H9 (cell line): Measurements from ENCODE around the gene ACACA. TPM values are rescaled to one million over a fixed set of nuclear protein-coding genes. Genes with fewer than 3 reads are reported as not detected.
A peak's percentile ranks its signal among the peaks of the same experiment; 100 is the strongest.

Experiments used
- DNase-seq: peaks from one replicate; pipeline ENCODE4 v3.0.0-alpha.2; 2017
- H2AFZ ChIP-seq: one replicate; pipeline ENCODE4 v1.6.1; 2013; ENCODE audit warnings: mild to moderate bottlenecking, low read length, control low read depth, moderate library complexity
- H2AK5ac ChIP-seq: 2 replicates; pipeline ENCODE4 v1.6.1; 2013; ENCODE audit warnings: low read length, control low read depth, mixed read lengths; ENCODE audit not compliant: insufficient read length
- H2BK120ac ChIP-seq: one replicate; pipeline ENCODE4 v1.6.1; 2013; ENCODE audit warnings: low read depth, mild to moderate bottlenecking, low read length, control low read depth, inconsistent platforms; ENCODE audit not compliant: poor library complexity, severe bottlenecking
- H2BK12ac ChIP-seq: 2 replicates; pipeline ENCODE4 v1.6.1; 2013; ENCODE audit warnings: low read length, control low read depth, mixed read lengths, low read depth; ENCODE audit not compliant: insufficient read length
- H2BK15ac ChIP-seq: 2 replicates; pipeline ENCODE4 v1.6.1; 2013; ENCODE audit warnings: low read depth, low read length, control low read depth
- H2BK20ac ChIP-seq: one replicate; pipeline ENCODE4 v1.6.1; 2013; ENCODE audit warnings: low read depth, mild to moderate bottlenecking, low read length, control low read depth, inconsistent platforms; ENCODE audit not compliant: poor library complexity, severe bottlenecking
- H2BK5ac ChIP-seq: 2 replicates; pipeline ENCODE4 v1.6.1; 2013; ENCODE audit warnings: low read length, control low read depth, mixed read lengths; ENCODE audit not compliant: insufficient read length
- H3K14ac ChIP-seq: 2 replicates; pipeline ENCODE4 v1.6.1; 2013; ENCODE audit warnings: low read length, control low read depth; ENCODE audit not compliant: insufficient read depth
- H3K18ac ChIP-seq: 2 replicates; pipeline ENCODE4 v1.6.1; 2013; ENCODE audit warnings: low read depth, mild to moderate bottlenecking, mixed read lengths, low read length, control low read depth; ENCODE audit not compliant: insufficient read length
- H3K23ac ChIP-seq: 2 replicates; pipeline ENCODE4 v1.6.1; 2013; ENCODE audit warnings: low read length, control low read depth, mixed read lengths, low read depth; ENCODE audit not compliant: insufficient read length
- H3K23me2 ChIP-seq: 2 replicates; pipeline ENCODE4 v1.6.1; 2013; ENCODE audit warnings: low read depth, mild to moderate bottlenecking, mixed read lengths, low read length, control low read depth; ENCODE audit not compliant: insufficient read length, poor library complexity, severe bottlenecking
- H3K27ac ChIP-seq: 2 replicates; pipeline ENCODE4 v1.5.1; 2013; ENCODE audit warnings: low read length, control low read depth, mixed read lengths, low read depth; ENCODE audit not compliant: insufficient read length
- H3K27me3 ChIP-seq: 2 replicates; pipeline ENCODE4 v1.6.1; 2013; ENCODE audit warnings: low read length, control low read depth, inconsistent platforms; ENCODE audit not compliant: insufficient read depth
- H3K4ac ChIP-seq: 2 replicates; pipeline ENCODE4 v1.6.1; 2013; ENCODE audit warnings: low read depth, mild to moderate bottlenecking, control low read depth, inconsistent platforms, low read length, moderate library complexity
- H3K4me1 ChIP-seq: 2 replicates; pipeline ENCODE4 v1.6.1; 2013; ENCODE audit warnings: low read length, control low read depth, inconsistent platforms; ENCODE audit not compliant: insufficient read depth
- H3K4me2 ChIP-seq: 2 replicates; pipeline ENCODE4 v1.6.1; 2013; ENCODE audit warnings: low read length, control low read depth, mixed read lengths; ENCODE audit not compliant: insufficient read length, insufficient read depth
- H3K56ac ChIP-seq: 2 replicates; pipeline ENCODE4 v1.6.1; 2013; ENCODE audit warnings: low read depth, mild to moderate bottlenecking, mixed read lengths, low read length, control low read depth; ENCODE audit not compliant: insufficient read length
- H3K79me1 ChIP-seq: 2 replicates; pipeline ENCODE4 v1.6.1; 2013; ENCODE audit warnings: low read depth, mild to moderate bottlenecking, moderate library complexity, low read length, control low read depth, inconsistent platforms; ENCODE audit not compliant: insufficient read depth, poor library complexity, severe bottlenecking
- H3K79me2 ChIP-seq: 2 replicates; pipeline ENCODE4 v1.6.1; 2013; ENCODE audit warnings: low read length, control low read depth, inconsistent platforms; ENCODE audit not compliant: insufficient read depth
- H3K9ac ChIP-seq: 2 replicates; pipeline ENCODE4 v1.6.1; 2013; ENCODE audit warnings: low read length, control low read depth, mixed read lengths; ENCODE audit not compliant: insufficient read length; ENCODE audit errors: extremely low read depth
- H3K9me3 ChIP-seq: one replicate; pipeline ENCODE4 v1.6.1; 2013; ENCODE audit warnings: low read depth, low read length, inconsistent platforms; ENCODE audit not compliant: control insufficient read depth
- H3T11ph ChIP-seq: one replicate; pipeline ENCODE4 v1.6.1; 2013; ENCODE audit warnings: mild to moderate bottlenecking, low read length, control low read depth, inconsistent platforms
- H4K20me1 ChIP-seq: one replicate; pipeline ENCODE4 v1.6.1; 2013; ENCODE audit not compliant: control insufficient read depth, insufficient read length, insufficient read depth
- H4K5ac ChIP-seq: 2 replicates; pipeline ENCODE4 v1.6.1; 2013; ENCODE audit warnings: low read depth, mild to moderate bottlenecking, mixed read lengths, low read length, control low read depth; ENCODE audit not compliant: insufficient read length
- H4K8ac ChIP-seq: replicated peaks from 2 replicates; pipeline ENCODE4 v1.6.1; 2013; ENCODE audit warnings: low read length, control low read depth, mixed read lengths, low read depth; ENCODE audit not compliant: insufficient read length
- H4K91ac ChIP-seq: 2 replicates; pipeline ENCODE4 v1.6.1; 2013; ENCODE audit warnings: low read depth, mild to moderate bottlenecking, moderate library complexity, mixed read lengths, low read length, control low read depth; ENCODE audit not compliant: insufficient read length
- H3K27ac Mint-ChIP-seq, 3 experiments: 2 replicates in 2 of 3; 3 replicates in 1 of 3; pipeline ENCODE4 v1.8.0; 2020 to 2021; ENCODE audit warnings: mixed read lengths in 3 of 3, mild to moderate bottlenecking in 1 of 3, moderate library complexity in 1 of 3
- H3K27me3 Mint-ChIP-seq: 2 replicates; pipeline ENCODE4 v1.8.0; 2021; ENCODE audit warnings: low read depth, mild to moderate bottlenecking, moderate library complexity, mixed read lengths
- H3K36me3 Mint-ChIP-seq, 3 experiments: 2 replicates in 2 of 3; 3 replicates in 1 of 3; pipeline ENCODE4 v1.8.0; 2020 to 2021; ENCODE audit warnings: low read depth in 3 of 3, mixed read lengths in 3 of 3; ENCODE audit not compliant: insufficient read depth in 1 of 3
- H3K4me1 Mint-ChIP-seq, 2 experiments: 2 replicates each; pipeline ENCODE4 v1.8.0; 2020; ENCODE audit warnings: mixed read lengths in 2 of 2
- H3K4me3 Mint-ChIP-seq, 2 experiments: 2 replicates in 1 of 2; 3 replicates in 1 of 2; pipeline ENCODE4 v1.8.0; 2020 to 2021; ENCODE audit warnings: mild to moderate bottlenecking in 2 of 2, mixed read lengths in 2 of 2, moderate library complexity in 1 of 2
- H3K9me3 Mint-ChIP-seq, 2 experiments: 2 replicates in 1 of 2; 3 replicates in 1 of 2; pipeline ENCODE4 v1.8.0; 2020; ENCODE audit warnings: mild to moderate bottlenecking in 2 of 2, mixed read lengths in 2 of 2, moderate library complexity in 1 of 2
- WGBS: extraction: QIAGEN DNeasy Blood & Tissue Kit; methylation state at CpG from one replicate; pipeline ENCODE4 v1.1.7; 2013; ENCODE audit warnings: missing lambda C conversion rate, low lambda C conversion rate, mixed read lengths; ENCODE audit not compliant: insufficient read length; ENCODE audit errors: extremely low coverage; 5-methylcytosine and 5-hydroxymethylcytosine counted together
- total RNA-seq: library from RNA; stranded (reverse); gene quantifications from 2 replicates; pipeline ENCODE4 v1.2.1, GENCODE V29; 2021
- TF ChIP-seq, protein P1 (sequence below): fragments of 200-600 bp; sonication (generic); conservative IDR thresholded peaks from 3 replicates; pipeline ENCODE4 v1.8.0; 2021; ENCODE audit warnings: antibody characterized with exemption, mild to moderate bottlenecking

The ACACA gene
- total RNA-seq, 1 experiment from 2014 or later = 135 TPM

DNA sequence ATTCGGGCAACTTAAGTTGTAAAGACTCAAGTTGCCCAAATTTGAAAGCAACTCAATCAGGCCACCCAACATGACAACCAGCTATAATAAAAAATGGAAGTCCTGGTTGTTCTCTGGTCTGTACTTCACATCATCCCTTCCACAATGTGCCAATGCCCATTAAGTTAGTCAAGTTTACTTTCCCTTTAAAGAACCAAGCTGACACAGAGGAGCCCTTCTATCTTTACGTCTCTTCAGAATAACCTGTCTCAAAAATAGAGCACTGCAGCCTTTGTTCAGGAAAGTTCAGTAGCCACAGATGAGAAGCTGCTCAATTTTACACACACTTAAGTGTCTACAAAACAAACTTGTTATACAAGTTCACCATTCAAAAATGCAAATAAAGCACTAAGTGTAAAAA lies 106.0 kb downstream of the ACACA start:
- H3K9ac ChIP-seq = no peak overlapping the region
- peaks cover 2 to 17% (median 4%) of the 10 kb centered on the region in 3 experiments; a peak in 5 of 7 replicates for H3K36me3 Mint-ChIP-seq
- H3K27ac ChIP-seq = no peak overlapping the region

More for the DNA sequence above, 106.0 kb downstream of the ACACA start:
- Mint-ChIP-seq H3K9me3 (no peaks in the 10 kb centered on the region), H3K27ac (peak overlapping the region; percentile 47 to 98 (median 56); a peak in 4 of 7 replicates), H3K4me3 (no peak overlapping the region), H3K4me1 (peaks cover 30 to 36% of the 10 kb centered on the region in 2 experiments), H3K27me3 (no peaks in the 10 kb centered on the region)
- H4K8ac ChIP-seq = no peak overlapping the region
- H3K56ac ChIP-seq = no peak overlapping the region
- no peak overlapping the region for H2BK20ac ChIP-seq
- no peak overlapping the region for H3K4ac ChIP-seq
- H4K91ac ChIP-seq = no peak overlapping the region
- no peak overlapping the region for H3K18ac ChIP-seq
- no peaks in the 10 kb centered on the region for H4K20me1 ChIP-seq
- no peak overlapping the region for H3T11ph ChIP-seq
- peaks cover 3% of the 10 kb centered on the region; the same call in 1 of the 2 replicates for H3K79me2 ChIP-seq
- TF ChIP-seq, protein P1, sequence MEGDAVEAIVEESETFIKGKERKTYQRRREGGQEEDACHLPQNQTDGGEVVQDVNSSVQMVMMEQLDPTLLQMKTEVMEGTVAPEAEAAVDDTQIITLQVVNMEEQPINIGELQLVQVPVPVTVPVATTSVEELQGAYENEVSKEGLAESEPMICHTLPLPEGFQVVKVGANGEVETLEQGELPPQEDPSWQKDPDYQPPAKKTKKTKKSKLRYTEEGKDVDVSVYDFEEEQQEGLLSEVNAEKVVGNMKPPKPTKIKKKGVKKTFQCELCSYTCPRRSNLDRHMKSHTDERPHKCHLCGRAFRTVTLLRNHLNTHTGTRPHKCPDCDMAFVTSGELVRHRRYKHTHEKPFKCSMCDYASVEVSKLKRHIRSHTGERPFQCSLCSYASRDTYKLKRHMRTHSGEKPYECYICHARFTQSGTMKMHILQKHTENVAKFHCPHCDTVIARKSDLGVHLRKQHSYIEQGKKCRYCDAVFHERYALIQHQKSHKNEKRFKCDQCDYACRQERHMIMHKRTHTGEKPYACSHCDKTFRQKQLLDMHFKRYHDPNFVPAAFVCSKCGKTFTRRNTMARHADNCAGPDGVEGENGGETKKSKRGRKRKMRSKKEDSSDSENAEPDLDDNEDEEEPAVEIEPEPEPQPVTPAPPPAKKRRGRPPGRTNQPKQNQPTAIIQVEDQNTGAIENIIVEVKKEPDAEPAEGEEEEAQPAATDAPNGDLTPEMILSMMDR = no peak
- no peak overlapping the region for H3K14ac ChIP-seq
- no peak overlapping the region for H4K5ac ChIP-seq
- WGBS = no CpG with 5 or more reads among the region's 2 CpGs
- no peaks in the 10 kb centered on the region for H3K27me3 ChIP-seq
- H3K23ac ChIP-seq = no peak overlapping the region
- no peak overlapping the region for H2BK12ac ChIP-seq
- H3K23me2 ChIP-seq = no peaks in the 10 kb centered on the region
- no peak overlapping the region for H2BK5ac ChIP-seq
- H3K79me1 ChIP-seq = peaks cover 3% of the 10 kb centered on the region
- no peak overlapping the region for H3K4me2 ChIP-seq
- no peak overlapping the region for H2AFZ ChIP-seq
- H3K9me3 ChIP-seq = no peaks in the 10 kb centered on the region
- no peak overlapping the region for H2BK120ac ChIP-seq
- H2AK5ac ChIP-seq = no peak overlapping the region
- no peak overlapping the region for H2BK15ac ChIP-seq
- DNase-seq = no peak
- peaks cover 9% of the 10 kb centered on the region; the same call in 1 of the 2 replicates for H3K4me1 ChIP-seq
